GM19043 (cell line): ENCODE measurements around the gene HSDL1.

Experiments
- ATAC-seq: cut with Tn5 transposase; IDR thresholded peaks from one replicate; pipeline ENCODE4 v1.9.1; 2021; ENCODE audit warnings: low read depth; ENCODE audit not compliant: unreplicated experiment

Gene HSDL1

DNA sequence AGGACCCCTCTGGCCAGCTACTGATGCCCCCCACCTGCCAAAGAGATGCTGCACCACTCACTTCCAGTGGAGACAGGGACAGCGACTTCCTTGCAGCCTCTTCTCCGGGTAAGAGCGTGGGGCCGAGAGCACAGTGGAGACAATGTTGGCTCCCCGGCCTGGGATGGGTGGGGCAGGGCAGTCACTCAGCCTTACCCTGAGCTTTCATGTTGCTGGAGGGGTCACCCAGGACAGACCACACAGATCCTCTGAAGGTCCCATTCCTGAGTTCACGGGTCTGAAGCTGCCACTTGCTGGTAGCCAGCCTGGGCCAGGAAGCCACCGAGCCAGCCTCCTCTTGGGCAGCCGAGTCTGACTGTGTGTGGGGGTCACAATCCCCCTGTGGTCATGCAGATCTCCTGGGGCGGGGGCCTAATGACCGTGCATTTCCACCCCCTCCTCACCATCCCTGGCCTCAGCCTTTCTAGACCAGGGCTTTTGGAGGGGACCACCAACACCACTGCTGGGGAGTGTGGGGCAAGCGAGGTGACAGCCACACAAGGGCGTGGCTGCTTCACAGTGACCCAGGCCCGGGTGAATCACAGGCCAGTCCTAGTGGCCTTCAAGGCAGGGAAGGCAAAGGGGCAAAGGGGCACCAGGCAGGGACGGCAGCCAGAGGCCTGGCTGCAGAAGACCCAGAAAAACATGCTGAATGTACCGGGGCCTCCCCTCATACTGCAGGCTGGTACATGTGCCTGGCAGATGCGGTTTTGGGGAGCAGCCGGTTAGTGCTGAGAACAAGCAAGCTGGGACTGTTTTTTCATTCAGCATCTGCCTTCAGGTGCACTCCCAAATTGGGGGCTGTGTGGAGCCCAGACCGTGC lies 31.4 kb upstream of the HSDL1 start:
- ATAC-seq, result no peak

DNA sequence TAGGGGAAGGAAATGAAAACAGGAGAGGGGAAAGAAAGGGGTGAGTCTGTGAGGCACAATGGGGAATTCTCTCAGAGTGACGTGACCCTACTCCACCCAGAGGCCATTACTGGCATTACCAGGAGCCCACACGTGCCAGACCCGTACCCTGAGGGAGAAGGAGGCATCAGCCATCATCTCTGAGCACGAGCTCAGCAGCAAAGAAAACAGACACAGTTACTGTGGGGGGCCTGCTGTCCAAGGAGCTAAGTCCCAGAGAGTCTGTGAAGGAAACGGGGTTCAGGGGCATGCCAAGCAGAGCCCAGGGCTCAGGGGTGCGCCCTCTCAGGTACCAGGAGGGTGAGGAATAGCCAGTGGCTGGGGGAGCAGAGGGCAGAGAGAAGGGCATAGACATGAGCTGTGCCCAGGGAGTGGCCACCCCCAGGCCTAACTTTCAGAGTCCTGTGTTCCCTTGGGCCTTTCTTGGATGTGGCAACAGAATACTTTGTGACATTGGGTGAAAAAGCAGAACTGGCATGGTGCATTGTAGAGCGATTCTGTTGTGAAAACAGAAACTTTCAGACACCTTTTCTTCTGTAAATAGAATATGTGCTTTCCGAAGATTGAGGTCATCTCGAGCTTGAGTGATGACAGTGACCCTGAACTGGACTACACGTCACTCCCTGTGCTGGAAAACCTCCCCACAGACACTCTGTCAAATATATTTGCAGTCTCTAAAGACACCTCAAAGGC lies 30.5 kb upstream of the HSDL1 start:
- peak; percentile 85 for ATAC-seq

DNA sequence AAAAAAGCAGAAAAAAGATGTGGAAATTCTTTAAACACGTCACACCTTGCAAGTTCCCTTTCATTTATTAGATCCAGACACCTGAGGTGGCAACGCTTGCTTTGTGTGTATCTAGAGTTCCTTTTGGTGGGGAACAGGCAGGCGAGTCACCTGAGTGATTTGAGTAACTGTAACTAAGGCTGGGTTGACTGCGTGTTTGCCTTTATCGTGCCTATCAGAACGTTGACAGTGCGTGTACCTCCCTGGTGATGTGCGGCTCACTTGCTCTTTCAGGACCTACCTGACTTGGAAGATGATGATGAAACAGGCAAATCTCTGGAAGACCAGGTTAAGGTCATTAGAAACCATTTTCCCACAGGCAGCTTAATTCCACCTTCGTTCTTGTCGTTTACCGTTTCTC lies 29.4 kb upstream of the HSDL1 start:
- no peak for ATAC-seq

DNA sequence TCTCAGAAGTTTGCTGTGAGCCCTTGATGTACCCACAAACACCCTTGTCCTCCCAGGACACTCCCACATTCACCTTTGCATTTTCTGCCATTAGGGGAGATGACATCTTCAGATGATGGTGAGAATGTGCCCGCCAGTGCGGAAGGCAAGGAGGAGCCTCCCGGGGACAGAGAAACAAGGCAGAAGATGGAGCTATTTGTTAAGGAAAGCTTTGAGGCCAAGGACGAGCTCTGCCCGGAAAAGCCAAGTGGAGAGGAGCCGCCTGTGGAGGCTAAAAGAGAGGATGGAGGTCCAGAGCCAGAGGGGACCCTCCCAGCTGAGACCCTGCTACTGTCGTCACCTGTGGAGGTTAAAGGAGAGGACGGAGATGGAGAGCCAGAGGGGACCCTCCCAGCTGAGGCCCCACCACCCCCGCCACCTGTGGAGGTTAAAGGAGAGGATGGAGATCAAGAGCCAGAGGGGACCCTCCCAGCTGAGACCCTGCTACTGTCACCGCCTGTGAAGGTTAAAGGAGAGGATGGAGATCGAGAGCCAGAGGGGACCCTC lies 24.9 kb upstream of the HSDL1 start:
- ATAC-seq, result no peak

DNA sequence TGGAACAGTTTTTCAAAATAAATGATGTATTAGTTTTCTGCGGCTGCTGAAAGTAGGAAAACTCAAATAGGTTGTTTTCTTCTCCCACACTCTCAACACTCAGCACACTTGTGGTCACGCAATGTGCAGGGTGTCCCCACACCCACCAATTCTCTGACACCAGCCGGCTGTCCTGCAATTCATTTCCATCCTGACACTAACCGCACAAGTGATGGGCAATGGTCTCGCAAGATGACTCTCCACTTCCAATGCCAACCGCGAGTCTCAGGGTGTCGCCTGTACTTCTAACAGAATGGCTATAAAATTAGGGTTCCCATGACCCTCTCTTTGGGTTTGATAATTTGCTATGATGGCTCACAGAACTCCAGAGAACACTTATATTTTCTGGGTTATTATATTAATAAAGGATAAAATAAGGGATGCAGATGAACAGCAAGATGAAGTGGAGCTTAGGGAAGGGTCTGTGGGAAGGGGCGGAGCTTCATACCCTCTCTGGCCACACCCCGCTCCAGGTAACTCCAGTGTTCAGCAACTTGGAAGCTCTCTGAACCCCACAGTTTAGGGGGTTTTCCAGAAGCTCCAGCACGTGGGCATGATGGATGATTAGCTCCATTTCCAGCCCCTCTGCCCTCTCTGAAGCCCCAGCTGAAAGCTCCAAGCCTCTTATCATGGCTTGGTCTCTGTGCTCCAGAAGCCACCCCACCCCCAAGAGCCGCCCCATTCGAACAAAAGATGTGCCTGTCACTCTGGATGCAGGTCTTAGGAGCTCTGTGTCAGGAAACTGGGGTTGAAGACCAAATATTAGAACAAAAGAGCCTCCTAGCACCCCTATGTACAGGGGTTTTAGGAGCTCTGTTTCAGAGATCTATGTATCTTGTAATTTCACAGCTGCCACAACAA lies 22.1 kb upstream of the HSDL1 start:
- no peak for ATAC-seq

DNA sequence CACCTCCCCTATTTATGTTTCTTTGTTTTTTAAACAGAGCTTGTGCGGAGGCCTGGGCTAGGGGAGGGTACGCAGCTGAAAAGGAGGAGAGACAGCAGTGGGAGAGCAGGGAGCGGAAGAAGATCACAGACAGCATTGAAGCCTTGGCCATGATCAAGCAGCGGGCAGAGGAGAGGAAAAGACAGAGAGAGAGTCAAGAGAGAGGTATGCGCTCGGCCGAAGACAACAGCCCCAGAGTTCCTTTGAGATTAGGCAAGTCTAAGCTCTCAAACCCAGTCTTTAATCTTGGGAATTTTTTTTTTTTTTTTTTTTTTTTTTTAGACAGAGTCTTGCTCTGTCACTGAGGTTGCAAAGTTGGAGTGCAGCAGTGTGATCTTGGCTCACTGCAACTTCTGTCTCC lies 20.8 kb upstream of the HSDL1 start:
- ATAC-seq, result no peak

DNA sequence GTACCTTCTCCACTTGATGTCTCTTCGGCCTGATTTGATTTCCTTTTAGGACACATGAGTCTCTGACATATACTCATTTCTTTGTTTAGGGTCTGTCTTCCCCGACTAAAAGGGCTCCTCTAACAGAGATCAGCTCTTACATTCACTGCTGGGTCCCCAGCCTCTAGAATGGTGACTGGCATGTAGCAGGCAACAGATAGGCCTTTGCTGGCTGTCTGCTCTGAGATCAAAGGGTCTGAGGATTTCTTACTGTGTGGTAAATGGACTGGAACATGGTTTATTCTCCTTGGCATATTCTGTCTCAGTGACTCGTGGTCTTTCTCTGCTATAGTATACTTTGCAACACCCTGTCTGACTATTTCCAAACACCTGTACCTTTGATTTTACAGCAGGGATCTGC lies 16.8 kb upstream of the HSDL1 start:
- no peak for ATAC-seq

DNA sequence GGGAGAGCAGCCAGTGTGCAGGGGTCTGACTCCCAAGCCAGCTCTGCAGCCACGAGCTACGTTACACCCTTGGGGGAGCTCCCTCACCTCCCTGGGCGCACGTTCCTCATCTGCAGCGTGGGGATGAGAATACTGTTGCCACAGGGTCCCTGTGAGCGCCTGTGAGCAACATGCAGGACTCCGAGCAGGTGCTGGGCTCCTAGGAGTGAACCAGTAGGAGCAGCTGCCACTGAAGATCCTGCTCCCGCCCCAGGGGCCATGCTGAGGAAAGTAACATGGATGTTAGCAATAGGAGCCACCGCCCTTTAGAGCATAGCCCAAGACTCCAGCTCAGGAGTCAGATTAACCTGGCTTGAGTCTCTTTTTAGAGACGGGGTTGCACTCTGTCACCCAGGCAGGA lies 16.1 kb upstream of the HSDL1 start:
- no peak for ATAC-seq

DNA sequence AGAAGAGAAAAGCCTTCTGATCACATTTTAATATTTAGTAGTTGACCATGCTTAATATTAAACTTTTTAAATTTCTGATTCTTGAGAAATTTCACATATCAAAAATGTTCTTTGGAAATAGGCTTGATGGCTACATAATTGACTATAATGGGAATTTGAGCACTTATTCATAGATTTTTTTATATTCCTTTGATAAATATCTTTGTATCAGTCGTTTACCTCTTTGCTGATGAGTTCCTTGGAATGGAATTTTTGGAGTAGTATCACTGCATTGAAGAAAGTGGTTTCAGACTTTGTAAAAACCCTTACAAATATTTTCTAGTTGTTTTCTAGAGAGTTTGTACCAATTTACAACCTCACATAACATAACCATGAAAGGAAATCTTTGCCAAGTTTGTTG lies 14.8 kb upstream of the HSDL1 start:
- no peak for ATAC-seq

DNA sequence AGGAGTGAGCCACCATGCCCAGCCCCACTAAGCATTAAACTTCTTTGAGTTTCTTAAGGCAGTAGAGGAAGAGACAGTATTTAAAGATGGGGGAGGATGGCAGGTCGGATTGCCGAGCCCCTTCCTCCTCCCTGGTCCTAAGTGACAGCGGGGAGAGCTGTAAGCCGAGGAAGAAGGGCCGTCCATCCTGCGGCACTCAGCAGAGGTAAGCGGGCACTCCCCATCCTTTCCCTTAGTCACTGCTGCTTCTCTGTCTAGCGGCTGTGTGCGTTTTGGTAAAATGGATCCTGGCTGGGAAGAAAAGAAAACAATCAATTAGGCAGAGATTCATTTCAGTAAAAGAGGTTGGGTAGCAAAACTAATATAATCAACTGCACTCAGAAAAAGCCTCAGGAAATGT lies 14.0 kb upstream of the HSDL1 start:
- ATAC-seq, result no peak

DNA sequence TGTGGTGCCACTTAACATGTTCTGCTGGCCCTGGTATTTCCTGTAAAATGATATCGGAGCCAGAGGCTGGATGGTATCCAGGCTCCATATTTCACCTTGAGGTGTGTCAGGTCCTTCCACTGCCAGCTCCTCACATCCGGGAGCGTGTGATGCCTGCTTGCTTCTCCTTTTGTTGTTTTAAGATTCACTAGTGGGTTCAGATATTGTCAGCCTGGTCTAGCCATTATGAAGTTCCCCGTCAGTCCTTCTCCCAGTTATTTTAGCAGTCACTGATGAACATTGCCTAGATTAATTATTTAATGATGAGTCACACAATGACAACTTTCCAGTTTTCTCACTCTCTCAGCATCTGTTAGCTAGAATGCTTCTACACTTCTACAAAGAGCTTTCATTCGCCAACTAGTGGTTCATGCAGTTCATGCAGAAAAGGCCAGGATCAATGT lies 11.4 kb upstream of the HSDL1 start:
- no peak for ATAC-seq

DNA sequence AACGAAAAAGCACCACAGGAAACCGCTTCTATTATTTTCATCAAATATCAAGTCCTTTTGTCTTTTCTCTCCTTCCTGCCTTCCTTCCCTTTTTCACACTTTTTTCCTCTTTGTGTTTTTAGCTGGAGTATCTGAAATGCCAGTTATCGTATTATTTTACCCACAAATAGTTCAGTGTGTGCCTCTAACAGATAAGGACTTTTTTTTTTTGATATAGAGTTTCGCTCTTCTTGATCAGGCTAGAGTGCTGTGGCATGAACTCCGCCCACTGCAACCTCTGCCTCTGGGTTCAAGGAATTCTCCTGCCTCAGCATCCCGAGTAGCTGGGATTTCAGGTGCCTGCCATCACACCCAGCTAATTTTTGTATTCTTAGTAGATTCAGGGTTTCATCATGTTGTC lies 10.8 kb upstream of the HSDL1 start:
- no peak for ATAC-seq

DNA sequence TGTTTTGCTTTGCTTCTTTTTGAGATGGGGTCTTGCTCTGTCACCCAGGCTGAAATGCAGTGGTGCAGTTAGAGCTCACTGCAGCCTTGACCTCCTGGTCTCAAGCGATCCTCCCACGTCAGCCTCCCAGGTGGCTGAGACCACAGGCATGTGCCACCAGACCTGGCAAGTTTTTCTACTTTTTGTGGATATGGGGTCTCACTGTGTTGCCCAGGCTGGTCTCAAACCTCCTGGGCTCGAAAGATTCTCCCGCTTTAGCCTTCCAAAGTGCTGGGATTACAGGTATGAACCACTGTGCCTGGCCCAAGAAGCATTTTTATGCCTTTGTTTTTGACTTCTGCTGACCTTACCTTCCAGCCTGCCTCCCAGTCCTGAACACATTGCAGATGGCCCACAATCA lies 10.2 kb upstream of the HSDL1 start:
- no peak for ATAC-seq

DNA sequence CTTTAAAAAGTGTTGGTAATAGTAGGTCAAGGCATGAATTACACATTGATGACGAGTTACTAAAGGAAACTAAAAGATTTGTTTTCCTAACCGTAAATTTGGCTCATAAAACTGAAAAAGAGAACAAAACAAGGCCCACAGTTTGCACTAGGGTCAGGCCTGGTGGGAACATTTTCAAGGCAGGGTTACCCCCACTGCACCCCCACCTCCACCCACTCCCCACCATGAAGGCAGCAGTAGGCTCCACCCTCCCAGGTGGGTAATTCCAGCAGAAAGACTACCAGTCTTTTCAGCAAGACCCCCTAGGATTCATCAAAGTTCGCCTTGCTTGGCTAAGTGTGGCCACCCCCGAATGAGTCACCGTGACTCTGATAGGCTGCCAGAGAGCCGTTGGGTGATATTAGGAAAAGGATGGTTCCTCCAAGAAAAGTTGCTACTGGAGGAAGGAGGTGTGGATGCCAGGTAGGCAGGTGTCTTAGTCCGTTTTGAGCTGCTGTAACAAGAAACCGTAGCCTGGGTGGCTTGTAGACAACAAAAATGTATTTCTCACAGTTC lies 8.8 kb upstream of the HSDL1 start:
- no peak for ATAC-seq

DNA sequence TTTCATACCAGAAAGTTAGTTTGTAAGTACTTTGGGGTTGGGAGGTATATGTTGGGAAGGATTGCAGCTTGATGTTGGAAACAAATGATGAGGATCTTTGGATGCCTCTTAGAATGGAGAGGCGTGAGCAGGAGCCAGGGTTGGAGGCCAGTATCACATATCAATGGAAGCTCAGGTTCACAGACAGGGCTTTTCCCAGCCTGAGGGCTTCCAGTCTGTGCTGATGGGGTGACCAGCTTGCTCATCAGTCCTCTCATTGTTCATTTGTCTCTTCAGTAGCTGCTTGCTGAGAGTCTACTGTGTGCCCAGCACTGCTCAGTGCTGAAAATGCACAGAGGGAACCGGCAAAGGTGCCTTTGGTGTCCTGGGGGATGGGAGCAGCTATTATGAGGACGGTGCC lies 5.9 kb upstream of the HSDL1 start:
- ATAC-seq, result no peak

DNA sequence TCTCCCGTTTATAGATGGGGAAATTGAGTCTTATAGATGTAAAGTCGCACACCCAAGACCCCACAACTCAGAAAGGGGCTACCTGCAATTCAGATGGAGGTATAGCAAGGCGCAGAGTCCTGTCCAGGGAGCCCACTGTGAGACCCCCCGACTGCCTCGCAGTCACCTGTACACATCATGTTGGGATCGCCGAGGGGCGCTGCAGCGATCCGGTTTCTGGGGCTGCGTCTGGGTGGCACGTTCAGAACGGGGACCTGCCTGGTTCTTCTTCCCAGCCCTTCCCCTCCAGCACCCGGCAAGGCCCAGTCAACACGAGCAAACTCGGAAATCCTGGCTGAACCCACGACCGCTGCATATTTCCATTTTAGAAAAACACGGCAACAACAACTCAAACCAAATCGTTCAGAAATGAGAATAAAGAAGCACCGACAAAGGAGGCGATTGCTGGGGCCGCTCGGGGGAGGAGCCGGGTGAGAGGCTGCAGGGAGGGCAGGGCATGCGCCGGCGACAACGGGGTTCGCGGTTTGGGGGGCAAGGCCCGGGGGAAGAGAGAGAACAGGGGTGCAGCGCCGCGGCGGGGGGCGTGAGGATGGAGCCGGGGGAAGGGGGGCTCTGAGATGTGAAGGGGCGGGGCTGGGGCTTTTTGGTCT lies 643 bp downstream of the HSDL1 start:
- no peak for ATAC-seq

DNA sequence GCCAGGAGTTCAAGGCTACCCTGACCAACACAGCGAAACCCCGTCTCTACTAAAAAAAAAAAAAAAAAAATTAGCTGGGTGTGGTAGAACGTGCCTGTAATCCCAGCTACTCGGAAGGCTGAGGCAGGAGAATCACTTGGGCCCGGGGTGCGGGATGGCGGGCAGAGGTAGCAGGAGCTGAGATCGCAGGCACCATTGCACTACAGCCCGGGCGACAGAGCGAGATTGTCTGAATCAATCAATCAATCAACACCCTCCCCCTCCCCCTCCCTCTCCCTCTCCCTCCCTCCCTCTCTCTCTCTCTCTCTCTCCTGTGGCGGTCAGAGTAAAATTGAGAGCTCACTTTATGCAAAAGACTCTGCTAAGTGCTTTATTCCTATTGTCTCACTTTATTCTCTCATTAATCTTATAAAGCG lies 1.2 kb downstream of the HSDL1 start:
- ATAC-seq, result no peak

DNA sequence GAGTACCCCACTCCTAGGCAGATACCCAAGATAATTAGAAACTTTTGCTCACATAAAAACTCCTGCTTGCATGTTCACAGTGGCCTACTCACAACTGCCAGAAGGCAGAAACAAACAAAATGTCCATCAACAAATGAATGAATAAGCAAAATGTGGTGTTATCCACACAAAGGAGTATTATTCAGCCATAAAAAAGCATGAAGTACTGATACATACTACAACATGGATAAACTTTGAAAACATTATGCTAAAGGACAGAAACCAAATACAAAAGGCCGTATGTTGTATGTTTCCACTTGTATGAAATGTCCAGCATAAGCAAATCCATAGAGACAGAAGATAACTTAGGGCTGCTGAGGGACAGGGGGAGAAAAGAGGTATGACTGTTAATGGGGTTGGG lies 1.9 kb downstream of the HSDL1 start:
- ATAC-seq, result no peak

DNA sequence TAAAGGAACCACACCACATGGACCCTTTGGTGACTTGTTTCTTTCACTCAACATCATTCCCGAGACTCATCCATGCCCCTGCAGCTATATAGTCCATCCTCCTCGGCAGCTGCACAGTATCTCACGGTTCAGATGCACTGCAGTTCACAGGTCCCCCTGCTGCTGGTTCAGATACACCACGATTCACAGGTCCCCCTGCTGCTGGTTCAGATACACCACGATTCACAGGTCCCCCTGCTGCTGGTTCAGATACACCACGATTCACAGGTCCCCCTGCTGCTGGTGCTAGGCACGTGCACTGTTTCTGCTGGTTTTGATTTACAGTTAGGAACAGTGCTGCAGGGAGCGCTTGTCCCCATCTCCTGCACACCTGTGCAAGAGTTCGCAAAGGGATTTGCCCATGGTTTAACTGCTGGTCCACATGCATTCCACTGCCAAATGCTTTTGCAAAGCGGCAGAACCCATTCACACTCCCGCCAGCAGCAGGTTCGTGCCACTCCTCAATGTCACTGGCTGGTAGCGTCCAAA lies 3.8 kb downstream of the HSDL1 start:
- ATAC-seq, result no peak
